Thymus (tissue), 11 donors: Measurements from ENCODE around the gene PLEKHA5. TPM values are rescaled to one million over a fixed set of nuclear protein-coding genes. Genes with fewer than 3 reads are reported as not detected.

ENCODE experiments used
- DNase-seq, 9 donors: peaks; one replicate each; pipeline ENCODE4 v3.0.0-alpha.2; 2013; ENCODE audit warnings: low spot score in 9 of 9, low read depth in 6 of 9, missing footprints in 1 of 9
- H3K27ac ChIP-seq, 2 donors: one replicate each; pipeline ENCODE4 v1.5.1; 2013; ENCODE audit warnings: control low read depth in 1 of 2, low read depth in 1 of 2, low read length in 1 of 2, mild to moderate bottlenecking in 1 of 2, moderate library complexity in 1 of 2
- H3K27me3 ChIP-seq, 2 donors: one replicate each; pipeline ENCODE4 v1.5.1; 2013; ENCODE audit warnings: low read length in 1 of 2; ENCODE audit not compliant: control insufficient read depth in 2 of 2, insufficient read depth in 1 of 2
- H3K36me3 ChIP-seq, 2 donors: one replicate each; pipeline ENCODE4 v1.5.1; 2013; ENCODE audit warnings: low read length in 1 of 2, mild to moderate bottlenecking in 1 of 2, moderate library complexity in 1 of 2; ENCODE audit not compliant: control insufficient read depth in 2 of 2, insufficient read depth in 2 of 2
- H3K4me1 ChIP-seq, 2 donors: one replicate each; pipeline ENCODE4 v1.5.1; 2013; ENCODE audit warnings: low read length in 2 of 2; ENCODE audit not compliant: control insufficient read depth in 2 of 2, insufficient read depth in 2 of 2
- H3K4me3 ChIP-seq, 2 donors: one replicate each; pipeline ENCODE4 v1.5.1; 2013; ENCODE audit warnings: low read length in 2 of 2, control low read depth in 1 of 2, mild to moderate bottlenecking in 1 of 2
- H3K9me3 ChIP-seq, 2 donors: one replicate each; pipeline ENCODE4 v1.5.1; 2013; ENCODE audit warnings: low read length in 1 of 2, mild to moderate bottlenecking in 1 of 2; ENCODE audit not compliant: control insufficient read depth in 2 of 2, insufficient read depth in 1 of 2
- WGBS: extraction: QIAGEN DNeasy Blood & Tissue Kit; methylation state at CpG from one replicate; pipeline ENCODE4 v1.1.7; 2013; 5-methylcytosine and 5-hydroxymethylcytosine counted together
- polyA plus RNA-seq: library from polyadenylated mRNA; stranded (reverse); fragments of 200-250 nt; gene quantifications from one replicate; pipeline ENCODE4 v1.2.3, GENCODE V29; 2013
- total RNA-seq: library from RNA; stranded (reverse); fragments of 120-200 nt; gene quantifications from one replicate; pipeline ENCODE4 v1.2.4, GENCODE V29; 2013
- donor health status: healthy.

The PLEKHA5 gene
- total and polyA plus RNA-seq, 2 donors = 12.2 to 18.0 TPM

DNA sequence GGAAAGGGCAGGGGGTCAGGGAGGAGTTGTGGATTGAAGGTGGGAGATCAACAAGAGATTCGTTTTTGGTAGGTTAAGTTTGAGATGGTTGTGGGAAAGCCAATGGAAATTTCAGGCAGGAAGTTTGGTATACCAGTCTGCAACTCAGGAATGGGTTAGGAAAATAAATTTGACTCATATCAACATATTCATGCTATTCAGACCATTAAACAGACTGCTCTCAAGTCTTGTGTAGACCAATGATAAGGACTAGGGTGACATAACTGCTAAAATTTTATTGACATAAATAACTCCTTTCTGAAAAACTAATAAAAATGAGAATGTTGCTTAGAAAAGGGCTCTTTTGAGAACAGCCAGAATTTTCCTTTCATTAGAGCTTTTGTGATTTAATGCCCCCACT is 60.0 kb downstream of the PLEKHA5 start:
- Histone ChIP-seq H3K4me3 (no peak overlapping the region), H3K36me3 (no peaks in the 10 kb centered on the region), H3K27me3 (no peaks in the 10 kb centered on the region), H3K4me1 (no peaks in the 10 kb centered on the region), H3K27ac (no peak overlapping the region), H3K9me3 (no peaks in the 10 kb centered on the region)
- 85% methylated on average over 1 of the region's 1 CpG for WGBS
- no peak for DNase-seq

DNA sequence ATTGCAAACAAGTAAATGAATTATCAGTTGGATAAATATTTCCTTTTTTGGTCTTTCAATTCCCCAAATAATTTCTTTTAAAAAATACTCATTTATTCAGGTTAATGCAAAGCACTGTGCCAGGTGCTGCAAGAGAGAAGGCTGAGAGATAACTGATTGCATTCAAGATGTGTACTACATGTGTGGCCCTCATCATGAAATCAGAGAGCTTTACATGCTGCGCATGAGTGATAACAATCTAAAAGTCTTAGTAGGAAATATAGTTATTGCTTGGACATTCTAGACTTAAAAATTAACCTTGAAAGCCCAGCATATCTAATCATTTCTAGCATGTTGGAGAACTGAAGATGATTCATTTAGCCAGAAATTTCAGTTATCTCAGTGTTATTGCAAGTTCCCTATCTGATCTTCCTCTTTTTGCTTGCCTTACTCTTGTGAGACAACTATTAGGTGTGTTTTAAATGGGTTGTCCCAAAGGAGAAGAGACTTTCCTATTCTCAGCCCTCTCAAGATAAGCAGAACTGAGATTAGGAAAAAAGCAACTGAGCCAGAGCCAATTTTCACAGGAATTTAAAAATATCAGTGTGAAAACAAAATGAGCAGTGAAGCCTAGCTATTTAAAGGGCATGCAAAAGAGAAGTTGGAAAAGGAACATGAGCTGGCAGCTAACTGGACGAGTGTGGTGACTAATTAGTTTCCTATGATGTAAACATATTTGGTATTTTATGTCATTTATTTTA is 60.9 kb downstream of the PLEKHA5 start:
- H3K4me1 ChIP-seq = no peaks in the 10 kb centered on the region
- DNase-seq = peak in 1 of 9 donors; percentile 15
- WGBS = 83% methylated on average over 2 of the region's 2 CpGs
- no peak overlapping the region for H3K27ac ChIP-seq
- H3K9me3 ChIP-seq = no peaks in the 10 kb centered on the region
- H3K36me3 ChIP-seq = no peaks in the 10 kb centered on the region
- no peak overlapping the region for H3K4me3 ChIP-seq
- no peaks in the 10 kb centered on the region for H3K27me3 ChIP-seq

DNA sequence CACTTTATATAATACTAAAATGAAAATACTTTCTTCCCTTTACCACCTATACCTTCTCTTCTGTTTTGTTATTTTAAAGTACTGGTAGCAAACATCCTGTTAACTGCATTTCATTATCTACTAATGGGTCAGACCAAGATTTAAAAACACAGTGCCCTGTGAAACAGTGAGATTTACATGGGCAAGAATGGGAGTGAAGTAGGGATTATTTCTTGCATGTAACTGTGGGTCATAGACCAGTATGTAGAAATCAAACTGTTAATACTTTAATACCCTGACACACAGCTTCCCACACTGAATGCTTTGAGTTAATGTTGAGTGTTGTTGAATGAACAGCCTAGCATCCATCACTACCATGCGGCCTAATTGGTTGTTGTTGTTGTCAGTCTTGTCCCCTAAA is 61.6 kb downstream of the PLEKHA5 start:
- no peak for DNase-seq
- Histone ChIP-seq H3K27me3 (no peaks in the 10 kb centered on the region), H3K36me3 (no peaks in the 10 kb centered on the region), H3K4me1 (no peaks in the 10 kb centered on the region), H3K4me3 (no peak overlapping the region), H3K9me3 (no peaks in the 10 kb centered on the region), H3K27ac (no peak overlapping the region)
- WGBS = 100% methylated on average over 1 of the region's 1 CpG

DNA sequence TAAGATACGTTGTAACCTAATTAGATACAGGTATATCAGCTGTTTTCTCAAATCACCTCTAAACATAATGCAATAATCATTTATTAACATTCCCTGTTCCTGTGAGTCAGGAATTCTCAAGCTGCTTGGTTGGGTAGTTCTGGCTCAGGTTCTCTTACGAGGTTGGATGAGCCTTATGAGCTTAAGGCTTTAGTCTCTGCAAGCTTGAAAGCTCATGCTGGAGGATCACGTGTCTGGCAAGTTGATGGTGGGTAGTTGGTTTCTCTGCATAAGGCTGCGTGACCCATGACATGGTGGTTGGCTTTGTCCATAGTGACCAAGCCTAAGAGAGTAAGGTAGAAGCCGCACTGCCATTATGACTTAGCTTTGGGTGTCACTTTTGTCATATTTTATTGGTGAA is 62.0 kb downstream of the PLEKHA5 start:
- 97% methylated on average over 5 of the region's 5 CpGs for WGBS
- Histone ChIP-seq H3K27ac (no peak overlapping the region), H3K4me1 (no peaks in the 10 kb centered on the region), H3K4me3 (no peak overlapping the region), H3K9me3 (no peaks in the 10 kb centered on the region), H3K27me3 (no peaks in the 10 kb centered on the region), H3K36me3 (no peaks in the 10 kb centered on the region)
- no peak for DNase-seq

DNA sequence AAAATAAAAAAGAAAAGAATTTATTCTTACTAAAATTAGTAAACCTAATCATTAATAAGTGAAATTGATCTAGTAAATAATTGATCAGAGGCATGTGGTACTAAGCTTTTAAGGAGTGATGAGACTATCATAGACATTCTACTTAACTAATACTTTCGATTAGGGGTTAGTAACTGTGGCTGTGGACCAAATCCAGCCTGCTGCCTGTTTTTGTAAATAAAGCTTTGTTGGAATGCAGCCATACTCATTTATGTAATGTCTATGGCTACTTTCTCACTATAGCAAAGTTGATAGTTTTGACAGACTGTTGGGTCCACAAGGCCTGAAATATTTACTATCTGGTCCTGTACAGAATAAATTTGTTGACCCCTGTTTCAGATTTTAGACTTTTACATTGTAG is 63.2 kb downstream of the PLEKHA5 start:
- 97% methylated on average over 1 of the region's 1 CpG for WGBS
- Histone ChIP-seq H3K36me3 (no peaks in the 10 kb centered on the region), H3K9me3 (no peaks in the 10 kb centered on the region), H3K27ac (no peak overlapping the region), H3K4me1 (no peaks in the 10 kb centered on the region), H3K27me3 (no peaks in the 10 kb centered on the region), H3K4me3 (no peak overlapping the region)
- no peak for DNase-seq

DNA sequence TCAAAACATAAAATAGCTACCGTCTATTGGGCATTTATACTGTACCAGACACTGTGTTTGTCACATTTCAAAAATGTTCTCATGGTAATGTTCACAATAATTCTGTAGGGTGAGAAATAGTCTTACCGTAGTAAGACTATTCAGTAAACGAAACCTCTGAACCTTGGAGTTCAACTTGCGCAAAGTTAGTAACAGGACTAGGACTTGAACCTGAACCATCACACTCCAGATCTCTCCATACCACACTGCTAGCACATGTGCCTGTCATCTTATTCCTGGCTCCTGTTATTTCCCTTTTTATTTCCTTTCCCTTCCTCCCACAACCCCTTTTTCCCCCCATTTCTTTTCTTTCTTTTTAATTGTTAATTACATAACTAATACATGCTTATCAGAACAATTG is 65.4 kb downstream of the PLEKHA5 start:
- Histone ChIP-seq H3K27ac (no peak overlapping the region), H3K27me3 (no peaks in the 10 kb centered on the region), H3K4me3 (no peak overlapping the region), H3K36me3 (no peaks in the 10 kb centered on the region), H3K9me3 (no peaks in the 10 kb centered on the region), H3K4me1 (no peaks in the 10 kb centered on the region)
- DNase-seq = no peak
- 99% methylated on average over 4 of the region's 4 CpGs for WGBS

DNA sequence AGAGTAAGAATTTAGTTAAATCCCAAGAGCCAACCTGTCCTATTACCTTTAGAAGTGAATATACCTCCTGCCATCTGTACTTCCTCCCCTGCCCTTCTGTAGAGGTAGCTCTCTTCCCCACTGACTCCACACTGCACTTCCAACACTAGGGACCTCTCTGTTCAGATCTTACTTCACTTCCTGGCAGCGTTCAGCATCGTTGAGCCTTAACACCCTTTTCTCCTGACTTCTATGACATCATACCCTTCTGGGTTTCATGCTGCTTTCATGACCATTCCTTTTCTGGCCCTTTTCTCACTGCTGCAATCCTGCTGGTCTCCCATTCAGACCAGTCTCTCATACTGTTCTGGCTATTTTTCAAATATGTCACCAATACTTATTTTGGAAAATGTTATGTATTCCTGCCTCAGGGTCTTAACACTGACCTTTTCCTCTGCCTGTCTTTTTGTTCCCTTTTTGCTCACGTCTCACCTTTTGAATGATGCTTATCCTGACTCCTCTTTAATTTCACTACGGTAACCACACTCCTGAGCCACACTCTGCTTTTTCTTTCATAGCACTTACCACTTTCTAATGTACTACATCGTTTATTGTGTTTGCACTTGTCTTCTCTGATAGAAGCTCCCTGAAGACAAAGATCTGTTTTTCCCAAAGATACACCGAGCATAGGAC is 67.6 kb downstream of the PLEKHA5 start:
- 70% methylated on average over 6 of the region's 6 CpGs for WGBS
- Histone ChIP-seq H3K27ac (no peak overlapping the region), H3K4me1 (no peaks in the 10 kb centered on the region)

DNA sequence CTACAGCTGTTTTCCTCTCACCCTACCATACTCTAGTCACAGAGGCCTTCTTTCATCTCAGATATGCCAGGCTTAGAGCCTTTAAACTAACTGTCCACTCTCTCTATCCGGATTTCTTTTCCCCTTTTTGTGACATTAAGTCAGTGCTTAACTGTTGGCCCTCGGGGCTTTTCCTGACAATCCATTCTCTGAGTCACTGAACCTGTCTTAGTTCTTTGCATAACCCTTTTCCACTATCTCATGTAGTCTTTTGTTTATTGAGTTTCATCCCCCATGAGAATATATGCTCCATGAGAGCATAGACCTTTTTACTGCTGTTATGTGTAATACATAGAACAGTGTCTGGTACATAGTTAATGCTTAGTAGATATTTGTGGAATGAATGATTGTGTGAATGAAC is 68.7 kb downstream of the PLEKHA5 start:
- Histone ChIP-seq H3K27me3 (no peaks in the 10 kb centered on the region), H3K36me3 (no peaks in the 10 kb centered on the region), H3K4me3 (no peak overlapping the region), H3K27ac (no peak overlapping the region), H3K9me3 (no peaks in the 10 kb centered on the region), H3K4me1 (no peaks in the 10 kb centered on the region)
- 96% methylated on average over 2 of the region's 2 CpGs for WGBS
- no peak for DNase-seq

More for the DNA sequence above, 67.6 kb downstream of the PLEKHA5 start:
- DNase-seq = no peak
- no peaks in the 10 kb centered on the region for H3K9me3 ChIP-seq
- no peak overlapping the region for H3K4me3 ChIP-seq
- H3K36me3 ChIP-seq = no peaks in the 10 kb centered on the region
- no peaks in the 10 kb centered on the region for H3K27me3 ChIP-seq

DNA sequence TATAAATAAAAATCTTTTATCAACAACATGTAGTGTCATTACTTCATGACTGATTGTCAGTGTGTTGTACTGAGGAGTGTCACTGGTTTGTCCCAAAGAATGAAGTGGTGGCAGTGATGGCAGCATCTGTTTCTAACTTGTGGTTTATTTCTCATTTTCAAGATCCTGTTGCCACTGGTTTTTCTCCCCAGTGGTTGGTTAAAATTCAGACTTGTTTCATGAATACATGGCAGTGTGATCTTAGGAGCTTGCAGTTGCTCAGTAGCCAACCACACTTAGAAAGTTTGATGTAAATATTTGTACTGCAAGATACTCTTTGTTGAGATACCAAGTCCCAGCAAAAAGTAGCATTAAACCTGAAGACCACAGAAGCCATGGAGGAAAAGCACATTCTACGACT is 69.8 kb downstream of the PLEKHA5 start:
- H3K36me3 ChIP-seq = no peaks in the 10 kb centered on the region
- H3K27ac ChIP-seq = no peak overlapping the region
- no peaks in the 10 kb centered on the region for H3K4me1 ChIP-seq
- H3K27me3 ChIP-seq = no peaks in the 10 kb centered on the region
- 83% methylated on average over 1 of the region's 1 CpG for WGBS
- no peak overlapping the region for H3K4me3 ChIP-seq
- H3K9me3 ChIP-seq = no peaks in the 10 kb centered on the region
- peak in 1 of 9 donors; percentile 17 for DNase-seq
